HG03354 (cell line): ENCODE results near the gene SETDB2.

Source experiments
- ATAC-seq: cut with Tn5 transposase; IDR thresholded peaks from one replicate; pipeline ENCODE4 v1.9.1; 2021; ENCODE audit warnings: mild to moderate bottlenecking; ENCODE audit not compliant: unreplicated experiment, poor library complexity, severe bottlenecking

The SETDB2 gene

DNA sequence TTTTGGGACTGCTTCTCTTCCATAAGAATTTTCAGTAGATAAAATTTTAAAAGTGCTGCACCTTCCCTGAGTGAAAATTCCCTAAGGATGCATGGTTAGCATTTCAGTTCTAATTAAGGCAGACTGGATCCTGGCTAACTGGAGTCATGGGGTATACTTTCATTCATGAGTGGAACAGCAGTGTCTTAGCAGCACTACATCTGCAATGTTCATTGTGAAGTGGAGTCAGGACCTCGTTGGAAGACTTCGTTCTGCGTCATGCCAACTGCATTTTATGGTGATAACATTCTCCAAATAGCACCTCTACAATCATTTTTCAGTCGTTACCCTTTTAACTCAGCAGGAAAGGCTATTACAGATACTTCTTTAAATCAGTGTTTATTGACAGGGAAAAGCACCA is 77.2 kb downstream of the SETDB2 start:
- no peak for ATAC-seq

DNA sequence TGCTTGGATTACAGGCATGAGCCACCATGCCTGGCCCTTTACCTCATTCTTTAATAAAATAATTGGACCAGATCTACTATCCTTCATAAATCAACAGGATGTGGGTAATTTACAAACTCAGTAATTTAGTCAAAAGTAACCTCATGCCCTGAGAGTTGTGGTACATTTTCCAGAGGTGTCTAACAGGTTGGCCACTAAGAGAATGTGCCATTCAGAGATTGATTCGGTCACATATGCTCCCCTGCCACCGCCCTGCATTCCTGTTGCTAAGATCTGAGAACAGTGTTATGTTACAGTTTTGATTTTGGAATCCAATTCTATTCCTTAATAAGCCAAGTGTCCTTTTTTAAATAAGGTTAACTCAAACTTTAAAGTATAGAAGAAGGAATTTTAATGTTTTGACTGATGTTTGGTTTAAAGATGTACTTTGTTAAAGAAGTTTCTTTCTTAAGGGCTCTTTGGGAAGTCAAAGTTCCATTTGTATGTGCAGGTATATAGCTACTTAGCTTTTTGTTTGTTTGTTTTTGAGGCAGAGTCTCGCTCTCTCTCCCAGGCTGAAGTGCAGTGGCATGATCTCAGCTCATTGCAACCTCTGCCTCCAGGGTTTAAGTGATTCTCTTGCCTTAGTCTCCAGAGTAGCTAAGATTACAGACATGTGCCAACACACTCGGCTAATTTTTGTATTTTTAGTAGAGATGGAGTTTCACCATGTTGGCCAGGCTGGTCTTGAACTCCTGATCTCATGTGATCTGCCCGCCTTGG is 80.8 kb downstream of the SETDB2 start:
- no peak for ATAC-seq

DNA sequence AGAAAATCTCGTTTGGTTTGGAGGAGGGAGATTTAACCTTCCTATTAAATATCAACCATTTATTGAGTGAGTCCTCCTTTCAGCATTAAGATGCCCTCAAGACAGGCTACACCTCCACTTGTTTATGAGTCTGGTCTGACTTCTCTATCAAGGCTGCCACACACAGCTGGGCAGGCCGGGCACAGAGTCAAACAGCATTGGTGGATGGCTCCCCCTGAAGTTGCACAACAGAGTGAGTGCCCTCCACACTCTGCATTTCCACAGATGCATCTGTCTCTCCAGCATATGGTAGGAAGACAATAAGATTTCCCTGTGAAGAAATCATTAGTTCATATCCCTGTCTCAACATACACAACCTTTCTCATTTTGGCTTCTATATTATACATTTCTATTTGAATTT is 83.0 kb downstream of the SETDB2 start:
- ATAC-seq, result no peak

DNA sequence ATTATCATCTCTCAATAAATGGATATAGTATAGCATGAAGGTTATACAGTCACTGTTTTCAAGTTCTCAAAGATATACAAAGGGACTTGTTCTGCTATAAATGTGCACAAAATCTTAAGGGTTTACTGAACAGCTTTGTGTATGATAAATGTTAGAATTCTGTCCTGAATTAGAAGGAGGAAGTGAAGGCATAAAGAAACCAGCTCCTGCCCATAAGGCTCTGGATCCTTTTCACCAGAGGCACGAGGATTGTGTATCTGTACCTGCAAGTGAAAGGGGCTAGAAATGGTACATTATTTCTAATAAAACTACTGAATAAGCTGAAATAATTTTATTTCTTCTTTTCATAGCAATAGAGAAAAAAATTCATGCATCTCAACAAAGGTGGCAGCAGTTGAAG is 84.1 kb downstream of the SETDB2 start:
- ATAC-seq, result no peak

DNA sequence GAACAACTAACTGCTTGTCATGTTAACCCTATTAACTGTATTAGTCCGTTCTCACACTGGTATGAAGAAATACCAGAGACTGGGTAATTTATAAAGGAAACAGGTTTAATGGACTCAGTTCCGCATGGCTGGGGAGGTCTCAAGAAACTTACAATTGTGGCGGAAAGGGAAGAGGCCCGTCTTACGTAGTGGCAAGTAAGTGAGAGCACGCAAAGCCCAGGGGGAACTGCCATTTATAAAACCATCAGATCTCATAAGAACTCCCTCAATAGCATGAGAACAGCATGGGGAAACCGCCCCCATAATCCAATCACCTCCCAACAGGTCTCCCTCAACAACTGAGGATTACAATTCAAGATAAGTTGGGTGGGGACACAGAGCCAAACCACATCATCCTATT is 86.4 kb downstream of the SETDB2 start:
- ATAC-seq, result peak; percentile 81

DNA sequence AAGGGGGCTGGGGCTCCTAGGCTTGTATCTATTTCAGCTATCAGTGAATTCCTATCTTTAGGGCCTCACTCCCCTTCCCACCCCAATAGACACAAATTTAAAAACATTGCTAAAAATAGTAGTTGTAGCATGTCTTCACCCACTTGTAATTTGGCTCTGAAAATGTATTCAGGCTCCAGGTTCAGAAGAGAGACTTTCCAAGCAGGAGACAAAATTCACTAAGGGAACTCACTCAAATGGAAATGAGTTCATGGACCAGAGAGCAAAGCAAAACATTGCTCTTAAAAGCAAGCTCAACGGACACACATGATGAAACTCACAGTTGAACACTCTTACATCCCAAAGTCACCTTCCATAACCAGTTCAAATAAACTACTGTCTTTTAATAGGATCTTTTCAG is 88.5 kb downstream of the SETDB2 start:
- no peak for ATAC-seq

DNA sequence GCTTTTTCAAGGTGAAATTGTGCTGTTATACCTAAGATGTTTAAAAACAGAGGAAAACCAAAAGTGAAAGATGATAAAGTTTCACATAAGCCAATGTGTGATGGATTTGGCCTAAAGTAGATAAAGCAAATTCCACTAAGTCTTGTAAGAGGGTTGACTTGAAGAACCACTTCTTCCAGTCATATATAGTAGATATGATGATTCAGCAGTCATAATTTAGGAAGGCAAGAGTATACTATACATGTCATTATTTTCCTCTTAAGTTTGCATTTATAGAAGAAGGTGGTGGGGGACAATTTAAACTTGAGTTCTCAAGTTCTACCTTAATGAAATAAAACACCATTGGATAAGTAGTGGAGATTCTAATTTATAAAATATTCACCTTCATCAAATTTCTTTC is 88.9 kb downstream of the SETDB2 start:
- no peak for ATAC-seq

DNA sequence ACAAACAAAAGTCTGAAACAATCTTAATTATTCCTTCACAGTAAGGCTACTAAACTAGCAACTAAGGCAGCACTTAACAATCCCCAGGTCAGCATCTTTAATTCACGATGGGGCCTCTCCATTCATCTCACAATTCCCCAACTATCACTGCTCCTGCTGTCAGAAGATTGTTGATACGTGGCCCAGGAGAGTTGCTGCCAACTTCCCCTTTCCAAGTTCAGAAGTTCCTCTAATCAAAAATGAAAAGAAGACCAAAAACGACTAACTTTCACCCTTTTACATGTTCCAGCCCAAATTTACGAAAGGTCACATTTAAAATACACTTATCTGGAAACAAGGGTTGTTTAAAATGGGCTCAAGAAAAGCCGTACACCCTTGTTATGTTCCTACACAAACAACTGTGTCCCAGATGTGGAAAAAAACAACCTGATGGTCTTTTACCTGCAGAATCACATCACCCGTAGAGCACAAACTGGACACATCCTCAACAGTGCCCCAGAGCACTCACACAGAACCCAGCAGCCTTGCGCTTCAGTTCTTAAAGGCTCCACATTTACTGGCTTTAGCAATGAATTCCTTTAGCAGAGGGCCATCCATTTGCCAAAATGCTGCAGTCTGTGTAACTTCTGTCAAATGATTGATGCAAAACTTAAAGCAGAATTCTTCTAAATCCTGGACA is 89.7 kb downstream of the SETDB2 start:
- ATAC-seq, result no peak

DNA sequence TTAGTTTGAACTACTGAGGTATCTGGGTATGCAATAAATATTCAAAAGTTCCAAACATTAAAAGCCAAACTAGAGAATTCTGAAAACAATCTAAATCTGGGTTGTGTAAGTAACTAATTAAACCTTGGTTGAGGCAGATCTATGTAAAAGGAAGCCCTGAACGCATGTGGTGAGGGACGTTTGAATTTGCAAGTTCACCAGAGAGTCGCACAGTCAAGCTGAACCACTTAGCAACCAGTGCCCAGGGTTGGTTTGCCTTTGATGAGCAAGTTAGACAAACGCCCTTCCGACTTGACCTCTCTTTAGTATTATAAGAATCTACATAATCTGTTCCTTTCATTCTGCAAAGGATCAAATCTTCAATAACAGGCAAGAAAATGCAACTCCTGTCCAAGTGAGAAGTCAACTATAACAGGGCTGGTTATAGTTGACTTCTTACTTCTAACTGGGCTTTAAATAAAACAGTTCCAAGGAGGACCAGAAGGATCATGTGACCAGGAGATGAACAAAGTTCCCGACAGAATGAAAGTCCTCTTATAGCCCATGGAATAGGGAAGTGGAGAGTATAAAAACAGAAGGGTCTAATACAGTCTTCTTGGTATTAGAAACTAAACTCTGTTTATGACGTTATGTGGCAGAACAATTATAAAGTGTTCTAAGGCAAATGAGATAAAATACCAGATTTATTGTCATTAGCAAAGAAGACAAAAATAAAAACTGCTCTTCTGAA is 92.2 kb downstream of the SETDB2 start:
- peak; percentile 72 for ATAC-seq

DNA sequence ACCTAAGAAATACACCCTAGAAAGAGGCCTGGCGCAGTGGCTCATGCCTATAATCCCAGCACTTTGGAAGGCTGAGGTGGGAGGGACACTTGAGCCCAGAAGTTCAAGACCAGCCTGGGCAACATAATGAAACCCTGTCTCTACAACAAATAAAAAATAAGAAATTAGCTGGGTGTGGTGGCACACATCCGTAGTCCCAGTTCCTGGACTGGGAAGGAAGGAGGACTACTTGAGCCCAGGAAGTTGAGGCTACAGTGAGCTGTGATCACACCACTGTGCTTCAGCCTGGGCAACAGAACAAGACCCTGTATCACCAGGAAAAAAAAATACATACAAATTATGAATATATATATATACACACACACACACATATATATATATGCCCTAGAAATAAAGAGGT is 94.3 kb downstream of the SETDB2 start:
- no peak for ATAC-seq

DNA sequence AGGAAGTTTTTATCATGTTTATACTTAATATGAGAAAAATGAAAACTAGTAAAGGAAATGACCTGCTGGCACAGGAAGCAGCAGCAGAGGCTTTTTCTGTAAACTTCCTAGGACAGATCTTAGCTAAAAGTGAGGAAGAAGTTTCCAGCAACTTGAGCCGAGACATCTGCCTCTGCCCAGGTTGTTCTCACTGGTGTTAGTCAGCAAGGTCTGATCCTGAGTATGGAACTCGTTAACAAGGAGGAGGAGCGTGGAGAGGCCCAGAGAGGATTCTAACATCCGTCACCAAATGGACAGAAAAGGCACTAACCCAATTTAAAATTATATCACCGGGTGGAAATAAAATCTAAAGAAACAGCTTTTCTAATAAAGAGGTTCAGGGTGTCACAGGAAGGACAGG is 95.2 kb downstream of the SETDB2 start:
- no peak for ATAC-seq

DNA sequence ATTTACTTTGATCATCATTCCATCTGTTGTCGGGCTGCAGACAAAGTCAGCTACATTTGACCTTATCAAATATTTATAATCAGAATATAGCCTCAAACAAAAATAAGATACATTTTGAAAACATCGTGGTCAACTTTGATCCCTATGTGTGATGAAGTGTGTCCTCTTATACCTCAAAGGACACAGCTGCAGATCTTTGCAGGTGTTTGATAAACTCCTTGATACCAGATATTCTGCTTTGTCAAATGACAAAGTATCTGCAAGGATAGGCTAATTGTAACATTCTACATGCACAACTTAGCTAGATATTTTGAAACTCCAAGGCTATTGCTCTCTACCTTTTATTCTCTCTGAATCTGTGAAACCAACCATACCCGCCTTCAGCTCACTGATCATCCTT is 95.7 kb downstream of the SETDB2 start:
- ATAC-seq, result no peak

DNA sequence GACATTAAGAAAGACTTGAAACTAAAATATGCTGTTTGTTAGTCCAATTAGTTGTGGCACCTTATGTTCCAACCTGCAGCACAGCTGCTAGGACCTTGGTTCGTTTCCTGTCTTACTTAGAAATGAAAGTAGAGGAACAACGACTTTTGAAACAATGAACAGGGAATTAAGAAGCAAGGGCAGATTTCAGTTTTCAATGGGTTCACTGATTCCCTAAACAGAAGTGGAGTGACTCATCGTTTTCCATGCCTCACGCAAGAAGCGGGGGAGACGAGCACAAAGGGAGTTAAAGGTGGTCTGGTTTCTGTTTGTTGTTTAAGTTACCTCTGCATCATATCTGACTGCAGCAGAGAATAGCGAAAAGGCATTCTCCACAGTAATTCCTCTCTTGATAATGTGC is 96.5 kb downstream of the SETDB2 start:
- peak; percentile 47 for ATAC-seq

DNA sequence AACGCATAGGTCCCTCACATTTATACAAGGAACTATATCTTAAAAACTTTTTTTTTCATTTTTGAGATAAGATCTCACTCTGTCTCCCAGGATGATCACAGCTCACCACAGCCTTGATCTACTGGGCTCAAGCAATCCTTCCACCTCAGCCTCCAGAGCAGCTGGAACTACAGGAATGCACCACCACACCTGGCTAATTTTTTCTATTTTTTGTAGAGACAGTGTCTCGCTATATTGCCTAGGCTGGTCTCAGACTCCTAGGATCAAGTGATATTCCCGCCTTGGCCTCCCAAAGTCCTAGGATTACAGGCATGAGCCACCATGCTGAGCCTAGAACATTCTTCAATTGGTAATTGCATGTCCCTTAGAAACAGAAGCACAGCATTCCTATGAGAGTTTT is 99.6 kb downstream of the SETDB2 start:
- ATAC-seq, result no peak
